Measurements from ENCODE around the gene SYNPR. TPM values are rescaled to one million over a fixed set of nuclear protein-coding genes. Genes with fewer than 3 reads are reported as not detected.

The SYNPR gene
- total RNA-seq, 4 donors from 2014 or later, result not detected

- 33% methylated on average over 9 of the region's 9 CpGs for WGBS, 2 donors
- TF ChIP-seq, protein P1, sequence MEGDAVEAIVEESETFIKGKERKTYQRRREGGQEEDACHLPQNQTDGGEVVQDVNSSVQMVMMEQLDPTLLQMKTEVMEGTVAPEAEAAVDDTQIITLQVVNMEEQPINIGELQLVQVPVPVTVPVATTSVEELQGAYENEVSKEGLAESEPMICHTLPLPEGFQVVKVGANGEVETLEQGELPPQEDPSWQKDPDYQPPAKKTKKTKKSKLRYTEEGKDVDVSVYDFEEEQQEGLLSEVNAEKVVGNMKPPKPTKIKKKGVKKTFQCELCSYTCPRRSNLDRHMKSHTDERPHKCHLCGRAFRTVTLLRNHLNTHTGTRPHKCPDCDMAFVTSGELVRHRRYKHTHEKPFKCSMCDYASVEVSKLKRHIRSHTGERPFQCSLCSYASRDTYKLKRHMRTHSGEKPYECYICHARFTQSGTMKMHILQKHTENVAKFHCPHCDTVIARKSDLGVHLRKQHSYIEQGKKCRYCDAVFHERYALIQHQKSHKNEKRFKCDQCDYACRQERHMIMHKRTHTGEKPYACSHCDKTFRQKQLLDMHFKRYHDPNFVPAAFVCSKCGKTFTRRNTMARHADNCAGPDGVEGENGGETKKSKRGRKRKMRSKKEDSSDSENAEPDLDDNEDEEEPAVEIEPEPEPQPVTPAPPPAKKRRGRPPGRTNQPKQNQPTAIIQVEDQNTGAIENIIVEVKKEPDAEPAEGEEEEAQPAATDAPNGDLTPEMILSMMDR (IDR thresholded peaks at IDR 0.05), result peak; percentile 61 to 87 (median 80)
- TF ChIP-seq POLR2A (IDR thresholded peaks at IDR 0.05) (no peak), EP300 (IDR thresholded peaks at IDR 0.05) (no peak)
- no peaks in the 10 kb centered on the region for H3K36me3 ChIP-seq
- peak in 1 of 2 donors; percentile 26 for DNase-seq (ENCODE audit: low spot score in 2 of 2)
- no peak overlapping the region for H3K4me3 ChIP-seq
- no peak overlapping the region for H3K27ac ChIP-seq
- no peaks in the 10 kb centered on the region for H3K9me3 ChIP-seq
- no peaks in the 10 kb centered on the region for H3K27me3 ChIP-seq
- peaks cover 0 to 9% (median 0%) of the 10 kb centered on the region in 4 donors for H3K4me1 ChIP-seq
These were observed 73.3 kb downstream of the SYNPR start for GRCh38 chr3:63351159-63352007.

- Histone ChIP-seq H3K9me3 (no peaks in the 10 kb centered on the region), H3K27me3 (no peaks in the 10 kb centered on the region), H3K27ac (no peak overlapping the region), H3K4me3 (no peak overlapping the region), H3K36me3 (no peaks in the 10 kb centered on the region), H3K4me1 (peaks cover 0 to 9% (median 0%) of the 10 kb centered on the region in 4 donors)
- no peak for TF ChIP-seq EP300 (IDR thresholded peaks at IDR 0.05)
- TF ChIP-seq, protein P1 (IDR thresholded peaks at IDR 0.05), result no peak
- TF ChIP-seq POLR2A (IDR thresholded peaks at IDR 0.05), result no peak
- WGBS, 2 donors, result 76 to 83% methylated on average over 2 of the region's 2 CpGs
- no peak for DNase-seq (ENCODE audit: low spot score in 2 of 2)
These were observed 73.8 kb downstream of the SYNPR start for GRCh38 chr3:63352008-63352279.

- DNase-seq (ENCODE audit: low spot score in 2 of 2), result no peak
- Histone ChIP-seq H3K4me3 (no peak overlapping the region), H3K27me3 (no peaks in the 10 kb centered on the region), H3K27ac (no peak overlapping the region), H3K9me3 (peaks cover 0 to 4% (median 0%) of the 10 kb centered on the region in 4 donors), H3K36me3 (no peaks in the 10 kb centered on the region), H3K4me1 (peaks cover 0 to 9% (median 0%) of the 10 kb centered on the region in 4 donors)
- WGBS, 2 donors, result 78% methylated on average over 5 of the region's 5 CpGs
- TF ChIP-seq POLR2A (IDR thresholded peaks at IDR 0.05) (no peak), EP300 (IDR thresholded peaks at IDR 0.05) (no peak)
- TF ChIP-seq, protein P1 (IDR thresholded peaks at IDR 0.05), result no peak
These were observed 75.3 kb downstream of the SYNPR start for GRCh38 chr3:63353383-63353782.

DNA sequence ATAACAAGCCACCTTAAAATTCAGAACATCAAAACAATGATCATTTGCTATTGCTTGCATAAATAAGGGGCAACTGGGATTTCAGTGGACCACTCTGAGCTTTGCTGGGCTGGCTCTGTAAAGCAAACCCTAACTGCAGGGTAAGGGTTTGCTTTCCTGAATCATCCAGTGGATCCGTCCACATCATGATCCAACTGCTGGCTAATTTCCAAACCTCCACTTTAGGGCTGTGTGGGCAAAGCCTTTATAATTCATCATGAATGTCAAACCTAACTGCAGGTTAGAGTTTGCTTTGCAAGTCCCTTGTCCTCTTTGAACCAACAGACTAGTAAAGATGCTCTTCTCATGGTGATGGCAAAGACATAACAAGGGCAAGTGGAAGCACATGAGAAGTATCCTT lies 76.1 kb downstream of the SYNPR start:
- Histone ChIP-seq H3K27ac (no peak overlapping the region), H3K36me3 (no peaks in the 10 kb centered on the region), H3K4me3 (no peak overlapping the region), H3K27me3 (no peaks in the 10 kb centered on the region), H3K4me1 (peaks cover 0 to 9% (median 0%) of the 10 kb centered on the region in 4 donors), H3K9me3 (peaks cover 0 to 4% (median 0%) of the 10 kb centered on the region in 4 donors)
- no peak for DNase-seq (ENCODE audit: low spot score in 2 of 2)
- no peak for TF ChIP-seq EP300 (IDR thresholded peaks at IDR 0.05)
- no peak for TF ChIP-seq POLR2A (IDR thresholded peaks at IDR 0.05)
- TF ChIP-seq, protein P1 (IDR thresholded peaks at IDR 0.05), result no peak
- 57 to 71% methylated on average over 1 of the region's 1 CpG for WGBS, 2 donors

DNA sequence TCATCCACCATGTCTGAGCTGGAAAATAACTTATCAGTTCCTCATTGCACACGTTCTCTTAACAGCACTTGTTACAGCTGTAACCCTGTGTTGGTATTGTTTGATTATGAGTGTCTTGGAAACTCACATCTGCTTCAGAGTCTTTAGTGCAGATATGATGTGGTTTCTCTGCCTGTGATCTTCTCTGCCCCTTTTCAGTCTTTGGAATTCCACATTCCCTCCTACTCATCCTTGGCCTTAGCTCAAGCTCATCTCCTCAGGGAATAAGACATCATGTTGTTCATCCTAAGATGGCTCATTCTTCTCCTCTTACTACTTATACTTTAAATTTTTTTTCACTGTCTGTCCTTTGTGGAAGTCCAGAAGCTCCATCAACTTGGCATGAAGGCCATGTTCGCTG lies 77.7 kb downstream of the SYNPR start:
- TF ChIP-seq POLR2A (IDR thresholded peaks at IDR 0.05) (no peak), EP300 (IDR thresholded peaks at IDR 0.05) (no peak)
- TF ChIP-seq, protein P1 (IDR thresholded peaks at IDR 0.05), result no peak
- 55 to 59% methylated on average over 2 of the region's 2 CpGs for WGBS, 2 donors
- Histone ChIP-seq H3K36me3 (no peaks in the 10 kb centered on the region), H3K4me1 (peaks cover 0 to 7% (median 0%) of the 10 kb centered on the region in 4 donors), H3K27me3 (no peaks in the 10 kb centered on the region), H3K4me3 (no peak overlapping the region), H3K9me3 (peaks cover 0 to 4% (median 0%) of the 10 kb centered on the region in 4 donors), H3K27ac (no peak overlapping the region)
- no peak for DNase-seq (ENCODE audit: low spot score in 2 of 2)
